GM19452 (cell line): Measurements from ENCODE around the gene MUTYH.

Source experiments
- ATAC-seq: cut with Tn5 transposase; IDR thresholded peaks from one replicate; pipeline ENCODE4 v1.9.1; 2021; ENCODE audit not compliant: unreplicated experiment

Gene MUTYH

DNA sequence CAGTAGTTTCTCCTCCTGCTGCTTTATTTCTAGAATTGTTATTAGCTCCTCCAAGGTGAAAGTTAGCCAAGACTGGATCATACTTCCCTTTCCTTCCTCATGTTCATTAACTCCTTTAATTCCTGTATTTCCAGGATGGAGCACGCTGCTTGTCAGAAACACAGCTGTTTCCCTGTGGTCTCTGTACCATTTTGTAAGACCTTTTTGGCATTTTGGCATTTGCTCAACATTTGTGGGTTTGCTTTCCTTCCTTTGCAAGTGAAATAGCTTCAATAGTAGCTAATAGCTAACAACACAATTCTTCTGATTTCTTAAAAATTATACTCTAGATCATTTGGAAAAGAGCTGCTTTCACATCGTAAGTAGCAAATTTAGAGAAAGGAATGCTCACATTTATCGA is 57.9 kb downstream of the MUTYH start:
- ATAC-seq: no peak
